HT-29 (cell line): ENCODE data around the gene ENPP7. TPM values are rescaled to one million over a fixed set of nuclear protein-coding genes. Genes with fewer than 3 reads are reported as not detected.

Experiments
- DNase-seq: peaks from one replicate; pipeline ENCODE4 v3.0.0-alpha.2; 2015; ENCODE audit warnings: low spot score
- total RNA-seq: library from RNA; depleted of rRNA; stranded (reverse); fragments of >200 nt; shearing (Covaris generic); gene quantifications from 2 replicates; pipeline ENCODE4 v1.2.3, GENCODE V29; 2014; rRNA removed

Gene ENPP7
- total RNA-seq = not detected in 2 replicates

GRCh38 chr17:79730769-79731483 is at the start of gene ENPP7:
Gene ENPP7, plus strand, starts transcription at chr17:79730943. Its CDS starts 197 bp downstream, at chr17:79731140.
- DNase-seq = no peak

- no peak for DNase-seq
Observed at GRCh38 chr17:79681101-79681621, 49.6 kb upstream of the ENPP7 start.

GRCh38 chr17:79681628-79682261 is 49.0 kb upstream of the ENPP7 start:
- DNase-seq = no peak

GRCh38 chr17:79683365-79683764 is 47.4 kb upstream of the ENPP7 start:
- no peak for DNase-seq

- DNase-seq = no peak
Observed at GRCh38 chr17:79684132-79684985, 46.4 kb upstream of the ENPP7 start.

GRCh38 chr17:79685121-79685520 is 45.6 kb upstream of the ENPP7 start:
- no peak for DNase-seq

GRCh38 chr17:79686476-79686875 is 44.3 kb upstream of the ENPP7 start:
- no peak for DNase-seq

GRCh38 chr17:79690466-79690865 is 40.3 kb upstream of the ENPP7 start:
- no peak for DNase-seq

GRCh38 chr17:79690988-79691836 is 39.5 kb upstream of the ENPP7 start:
- no peak for DNase-seq

- no peak for DNase-seq
Observed at GRCh38 chr17:79691931-79692330, 38.8 kb upstream of the ENPP7 start.

- DNase-seq = no peak
Observed at GRCh38 chr17:79693419-79693818, 37.3 kb upstream of the ENPP7 start.

- DNase-seq = no peak
Observed at GRCh38 chr17:79695293-79695790, 35.4 kb upstream of the ENPP7 start.

- DNase-seq = no peak
Observed at GRCh38 chr17:79695797-79696609, 34.7 kb upstream of the ENPP7 start.

- no peak for DNase-seq
Observed at GRCh38 chr17:79696610-79696982, 34.1 kb upstream of the ENPP7 start.

- no peak for DNase-seq
Observed at GRCh38 chr17:79698146-79698846, 32.4 kb upstream of the ENPP7 start.

GRCh38 chr17:79699386-79700036 is 31.2 kb upstream of the ENPP7 start:
- no peak for DNase-seq

- no peak for DNase-seq
Observed at GRCh38 chr17:79700592-79700991, 30.2 kb upstream of the ENPP7 start.

- no peak for DNase-seq
Observed at GRCh38 chr17:79702034-79702433, 28.7 kb upstream of the ENPP7 start.
